ENCODE data around the gene CDH13. TPM values are rescaled to one million over a fixed set of nuclear protein-coding genes. Genes with fewer than 3 reads are reported as not detected.

CDH13 gene
- total and polyA plus RNA-seq, 2 experiments from 2014 or later = 1.6 to 4.4 TPM

DNA sequence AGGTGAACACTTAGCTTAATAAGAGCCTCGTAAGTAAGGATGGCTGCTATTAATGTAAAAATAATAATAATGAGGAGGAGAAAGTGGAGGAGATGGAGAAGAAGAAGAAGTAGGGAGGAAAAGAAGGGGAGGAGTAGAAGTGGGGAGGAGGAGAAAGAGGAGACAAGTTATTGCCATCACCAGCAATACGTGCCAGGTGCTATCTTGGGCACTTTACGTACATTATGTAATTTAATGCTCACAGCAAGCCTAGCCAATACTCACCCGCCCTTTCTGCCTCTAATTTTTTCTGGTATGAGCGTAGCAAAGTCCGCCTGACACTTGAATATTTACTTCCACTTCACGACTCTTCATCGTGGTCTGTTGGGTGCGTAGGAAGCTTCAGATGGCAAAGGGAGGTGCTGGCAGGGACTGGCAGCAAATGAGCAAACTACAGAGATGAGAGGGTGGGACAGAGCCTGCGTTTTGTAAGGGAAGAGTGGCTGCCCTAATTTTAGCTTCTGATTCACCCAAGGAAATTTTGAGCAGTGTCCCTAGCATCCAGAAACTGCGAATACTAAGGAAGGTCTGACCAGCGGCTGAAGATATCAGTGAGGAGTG is 42.1 kb upstream of the CDH13 start:
- H3K4me3 Mint-ChIP-seq = no peak overlapping the region

More for the DNA sequence above, 42.1 kb upstream of the CDH13 start:
- H3K4me1 ChIP-seq (ENCODE audit: insufficient read depth) = no peaks in the 10 kb centered on the region
- Mint-ChIP-seq H3K27me3 (ENCODE audit: insufficient read depth, low read depth, poor library complexity) (no peaks in the 10 kb centered on the region), H3K9me3 (no peaks in the 10 kb centered on the region; the same call in 2 of the 3 replicates), H3K4me1 (no peaks in the 10 kb centered on the region), H3K36me3 (ENCODE audit: low read depth) (no peaks in the 10 kb centered on the region), H3K27ac (no peak overlapping the region; the same call in 1 of the 2 replicates)
- no peak overlapping the region for H3K4me3 ChIP-seq
- H3F3A ChIP-seq (replicated peaks; ENCODE audit: low read depth) = no peaks in the 10 kb centered on the region
- H3K27me3 ChIP-seq (ENCODE audit: insufficient read depth) = no peaks in the 10 kb centered on the region
- ATAC-seq (no peak), DNase-seq (ENCODE audit: low spot score) (no peak)
- no peaks in the 10 kb centered on the region for H3K79me2 ChIP-seq (replicated peaks; ENCODE audit: insufficient read depth)
- H2AFZ ChIP-seq = no peak overlapping the region
- no peaks in the 10 kb centered on the region for H3K36me3 ChIP-seq (ENCODE audit: insufficient read depth)
- no peak overlapping the region for H3K27ac ChIP-seq (ENCODE audit: low read depth)
- peaks cover 5% of the 10 kb centered on the region; the same call in 1 of the 2 replicates for H3K9me2 ChIP-seq (ENCODE audit: insufficient read depth)
- H3K4me2 ChIP-seq = no peak overlapping the region
- no peak for TF ChIP-seq EZH2 (IDR thresholded peaks at IDR 0.05; ENCODE audit: low read depth, unreplicated experiment)
- TF ChIP-seq, protein P1, sequence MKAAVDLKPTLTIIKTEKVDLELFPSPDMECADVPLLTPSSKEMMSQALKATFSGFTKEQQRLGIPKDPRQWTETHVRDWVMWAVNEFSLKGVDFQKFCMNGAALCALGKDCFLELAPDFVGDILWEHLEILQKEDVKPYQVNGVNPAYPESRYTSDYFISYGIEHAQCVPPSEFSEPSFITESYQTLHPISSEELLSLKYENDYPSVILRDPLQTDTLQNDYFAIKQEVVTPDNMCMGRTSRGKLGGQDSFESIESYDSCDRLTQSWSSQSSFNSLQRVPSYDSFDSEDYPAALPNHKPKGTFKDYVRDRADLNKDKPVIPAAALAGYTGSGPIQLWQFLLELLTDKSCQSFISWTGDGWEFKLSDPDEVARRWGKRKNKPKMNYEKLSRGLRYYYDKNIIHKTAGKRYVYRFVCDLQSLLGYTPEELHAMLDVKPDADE (IDR thresholded peaks at IDR 0.05) = no peak
- no peak for TF ChIP-seq EZH2phosphoT487 (IDR thresholded peaks at IDR 0.05; ENCODE audit: unreplicated experiment)
- TF ChIP-seq, protein P2, sequence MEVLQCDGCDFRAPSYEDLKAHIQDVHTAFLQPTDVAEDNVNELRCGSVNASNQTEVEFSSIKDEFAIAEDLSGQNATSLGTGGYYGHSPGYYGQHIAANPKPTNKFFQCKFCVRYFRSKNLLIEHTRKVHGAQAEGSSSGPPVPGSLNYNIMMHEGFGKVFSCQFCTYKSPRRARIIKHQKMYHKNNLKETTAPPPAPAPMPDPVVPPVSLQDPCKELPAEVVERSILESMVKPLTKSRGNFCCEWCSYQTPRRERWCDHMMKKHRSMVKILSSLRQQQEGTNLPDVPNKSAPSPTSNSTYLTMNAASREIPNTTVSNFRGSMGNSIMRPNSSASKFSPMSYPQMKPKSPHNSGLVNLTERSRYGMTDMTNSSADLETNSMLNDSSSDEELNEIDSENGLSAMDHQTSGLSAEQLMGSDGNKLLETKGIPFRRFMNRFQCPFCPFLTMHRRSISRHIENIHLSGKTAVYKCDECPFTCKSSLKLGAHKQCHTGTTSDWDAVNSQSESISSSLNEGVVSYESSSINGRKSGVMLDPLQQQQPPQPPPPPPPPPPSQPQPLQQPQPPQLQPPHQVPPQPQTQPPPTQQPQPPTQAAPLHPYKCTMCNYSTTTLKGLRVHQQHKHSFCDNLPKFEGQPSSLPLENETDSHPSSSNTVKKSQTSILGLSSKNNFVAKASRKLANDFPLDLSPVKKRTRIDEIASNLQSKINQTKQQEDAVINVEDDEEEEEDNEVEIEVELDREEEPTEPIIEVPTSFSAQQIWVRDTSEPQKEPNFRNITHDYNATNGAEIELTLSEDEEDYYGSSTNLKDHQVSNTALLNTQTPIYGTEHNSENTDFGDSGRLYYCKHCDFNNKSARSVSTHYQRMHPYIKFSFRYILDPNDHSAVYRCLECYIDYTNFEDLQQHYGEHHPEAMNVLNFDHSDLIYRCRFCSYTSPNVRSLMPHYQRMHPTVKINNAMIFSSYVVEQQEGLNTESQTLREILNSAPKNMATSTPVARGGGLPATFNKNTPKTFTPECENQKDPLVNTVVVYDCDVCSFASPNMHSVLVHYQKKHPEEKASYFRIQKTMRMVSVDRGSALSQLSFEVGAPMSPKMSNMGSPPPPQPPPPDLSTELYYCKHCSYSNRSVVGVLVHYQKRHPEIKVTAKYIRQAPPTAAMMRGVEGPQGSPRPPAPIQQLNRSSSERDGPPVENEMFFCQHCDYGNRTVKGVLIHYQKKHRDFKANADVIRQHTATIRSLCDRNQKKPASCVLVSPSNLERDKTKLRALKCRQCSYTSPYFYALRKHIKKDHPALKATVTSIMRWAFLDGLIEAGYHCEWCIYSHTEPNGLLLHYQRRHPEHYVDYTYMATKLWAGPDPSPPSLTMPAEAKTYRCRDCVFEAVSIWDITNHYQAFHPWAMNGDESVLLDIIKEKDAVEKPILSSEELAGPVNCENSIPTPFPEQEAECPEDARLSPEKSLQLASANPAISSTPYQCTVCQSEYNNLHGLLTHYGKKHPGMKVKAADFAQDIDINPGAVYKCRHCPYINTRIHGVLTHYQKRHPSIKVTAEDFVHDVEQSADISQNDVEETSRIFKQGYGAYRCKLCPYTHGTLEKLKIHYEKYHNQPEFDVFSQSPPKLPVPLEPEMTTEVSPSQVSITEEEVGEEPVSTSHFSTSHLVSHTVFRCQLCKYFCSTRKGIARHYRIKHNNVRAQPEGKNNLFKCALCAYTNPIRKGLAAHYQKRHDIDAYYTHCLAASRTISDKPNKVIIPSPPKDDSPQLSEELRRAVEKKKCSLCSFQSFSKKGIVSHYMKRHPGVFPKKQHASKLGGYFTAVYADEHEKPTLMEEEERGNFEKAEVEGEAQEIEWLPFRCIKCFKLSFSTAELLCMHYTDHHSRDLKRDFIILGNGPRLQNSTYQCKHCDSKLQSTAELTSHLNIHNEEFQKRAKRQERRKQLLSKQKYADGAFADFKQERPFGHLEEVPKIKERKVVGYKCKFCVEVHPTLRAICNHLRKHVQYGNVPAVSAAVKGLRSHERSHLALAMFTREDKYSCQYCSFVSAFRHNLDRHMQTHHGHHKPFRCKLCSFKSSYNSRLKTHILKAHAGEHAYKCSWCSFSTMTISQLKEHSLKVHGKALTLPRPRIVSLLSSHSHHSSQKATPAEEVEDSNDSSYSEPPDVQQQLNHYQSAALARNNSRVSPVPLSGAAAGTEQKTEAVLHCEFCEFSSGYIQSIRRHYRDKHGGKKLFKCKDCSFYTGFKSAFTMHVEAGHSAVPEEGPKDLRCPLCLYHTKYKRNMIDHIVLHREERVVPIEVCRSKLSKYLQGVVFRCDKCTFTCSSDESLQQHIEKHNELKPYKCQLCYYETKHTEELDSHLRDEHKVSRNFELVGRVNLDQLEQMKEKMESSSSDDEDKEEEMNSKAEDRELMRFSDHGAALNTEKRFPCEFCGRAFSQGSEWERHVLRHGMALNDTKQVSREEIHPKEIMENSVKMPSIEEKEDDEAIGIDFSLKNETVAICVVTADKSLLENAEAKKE (CRISPR knock-in tag; IDR thresholded peaks at IDR 0.05) = no peak
- TF ChIP-seq, protein P3, sequence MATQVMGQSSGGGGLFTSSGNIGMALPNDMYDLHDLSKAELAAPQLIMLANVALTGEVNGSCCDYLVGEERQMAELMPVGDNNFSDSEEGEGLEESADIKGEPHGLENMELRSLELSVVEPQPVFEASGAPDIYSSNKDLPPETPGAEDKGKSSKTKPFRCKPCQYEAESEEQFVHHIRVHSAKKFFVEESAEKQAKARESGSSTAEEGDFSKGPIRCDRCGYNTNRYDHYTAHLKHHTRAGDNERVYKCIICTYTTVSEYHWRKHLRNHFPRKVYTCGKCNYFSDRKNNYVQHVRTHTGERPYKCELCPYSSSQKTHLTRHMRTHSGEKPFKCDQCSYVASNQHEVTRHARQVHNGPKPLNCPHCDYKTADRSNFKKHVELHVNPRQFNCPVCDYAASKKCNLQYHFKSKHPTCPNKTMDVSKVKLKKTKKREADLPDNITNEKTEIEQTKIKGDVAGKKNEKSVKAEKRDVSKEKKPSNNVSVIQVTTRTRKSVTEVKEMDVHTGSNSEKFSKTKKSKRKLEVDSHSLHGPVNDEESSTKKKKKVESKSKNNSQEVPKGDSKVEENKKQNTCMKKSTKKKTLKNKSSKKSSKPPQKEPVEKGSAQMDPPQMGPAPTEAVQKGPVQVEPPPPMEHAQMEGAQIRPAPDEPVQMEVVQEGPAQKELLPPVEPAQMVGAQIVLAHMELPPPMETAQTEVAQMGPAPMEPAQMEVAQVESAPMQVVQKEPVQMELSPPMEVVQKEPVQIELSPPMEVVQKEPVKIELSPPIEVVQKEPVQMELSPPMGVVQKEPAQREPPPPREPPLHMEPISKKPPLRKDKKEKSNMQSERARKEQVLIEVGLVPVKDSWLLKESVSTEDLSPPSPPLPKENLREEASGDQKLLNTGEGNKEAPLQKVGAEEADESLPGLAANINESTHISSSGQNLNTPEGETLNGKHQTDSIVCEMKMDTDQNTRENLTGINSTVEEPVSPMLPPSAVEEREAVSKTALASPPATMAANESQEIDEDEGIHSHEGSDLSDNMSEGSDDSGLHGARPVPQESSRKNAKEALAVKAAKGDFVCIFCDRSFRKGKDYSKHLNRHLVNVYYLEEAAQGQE (IDR thresholded peaks at IDR 0.05; ENCODE audit: unreplicated experiment) = no peak
- TF ChIP-seq ZNF114 (CRISPR knock-in tag; IDR thresholded peaks at IDR 0.05) = no peak
- TF ChIP-seq POLR2AphosphoS5 (IDR thresholded peaks at IDR 0.05; ENCODE audit: low read depth) = no peak
- TF ChIP-seq STAT1 (IDR thresholded peaks at IDR 0.05; ENCODE audit: unreplicated experiment) = no peak
- TF ChIP-seq ZNF331 (CRISPR knock-in tag; IDR thresholded peaks at IDR 0.05; ENCODE audit: low read depth) = no peak
- TF ChIP-seq NANOG (IDR thresholded peaks at IDR 0.05; ENCODE audit: borderline replicate concordance) = no peak
- no peak for TF ChIP-seq JUNB (IDR thresholded peaks at IDR 0.05; ENCODE audit: unreplicated experiment)
- TF ChIP-seq, protein P4, sequence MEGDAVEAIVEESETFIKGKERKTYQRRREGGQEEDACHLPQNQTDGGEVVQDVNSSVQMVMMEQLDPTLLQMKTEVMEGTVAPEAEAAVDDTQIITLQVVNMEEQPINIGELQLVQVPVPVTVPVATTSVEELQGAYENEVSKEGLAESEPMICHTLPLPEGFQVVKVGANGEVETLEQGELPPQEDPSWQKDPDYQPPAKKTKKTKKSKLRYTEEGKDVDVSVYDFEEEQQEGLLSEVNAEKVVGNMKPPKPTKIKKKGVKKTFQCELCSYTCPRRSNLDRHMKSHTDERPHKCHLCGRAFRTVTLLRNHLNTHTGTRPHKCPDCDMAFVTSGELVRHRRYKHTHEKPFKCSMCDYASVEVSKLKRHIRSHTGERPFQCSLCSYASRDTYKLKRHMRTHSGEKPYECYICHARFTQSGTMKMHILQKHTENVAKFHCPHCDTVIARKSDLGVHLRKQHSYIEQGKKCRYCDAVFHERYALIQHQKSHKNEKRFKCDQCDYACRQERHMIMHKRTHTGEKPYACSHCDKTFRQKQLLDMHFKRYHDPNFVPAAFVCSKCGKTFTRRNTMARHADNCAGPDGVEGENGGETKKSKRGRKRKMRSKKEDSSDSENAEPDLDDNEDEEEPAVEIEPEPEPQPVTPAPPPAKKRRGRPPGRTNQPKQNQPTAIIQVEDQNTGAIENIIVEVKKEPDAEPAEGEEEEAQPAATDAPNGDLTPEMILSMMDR (conservative IDR thresholded peaks at IDR 0.05; ENCODE audit: low read depth in 2 of 2) = no peak
- no peak for TF ChIP-seq CREB1 (CRISPR knock-in tag; IDR thresholded peaks at IDR 0.05; ENCODE audit: low read depth)
- H4K20me1 ChIP-seq (replicated peaks; ENCODE audit: insufficient read depth) = no peaks in the 10 kb centered on the region

Data from GM23338 (cell line).